GM23338 (cell line): ENCODE data around the gene ZNF646.

ENCODE experiments used
- CTCF ChIP-seq, 2 experiments: fragments of 200-600 bp in 1 of 2; sonication (generic) in 1 of 2; conservative IDR thresholded peaks; 2 replicates each; pipeline versions ENCODE4 v1.5.1 to v1.6.1; 2016 to 2017; ENCODE audit warnings: antibody characterized with exemption in 2 of 2, low read depth in 2 of 2, mild to moderate bottlenecking in 2 of 2, moderate library complexity in 1 of 2
- EZH2 ChIP-seq: fragments of 200-600 bp; sonication (generic); IDR thresholded peaks from one replicate; pipeline ENCODE4 v1.8.0; 2017; ENCODE audit warnings: antibody characterized with exemption, mild to moderate bottlenecking, low read depth; ENCODE audit not compliant: unreplicated experiment
- EZH2phosphoT487 ChIP-seq: fragments of 200-600 bp; sonication (generic); IDR thresholded peaks from one replicate; pipeline ENCODE4 v1.8.1; 2018; ENCODE audit warnings: antibody characterized with exemption; ENCODE audit not compliant: unreplicated experiment
- JUNB ChIP-seq: IDR thresholded peaks from one replicate; pipeline ENCODE4 v1.6.1; 2016; ENCODE audit warnings: antibody characterized with exemption; ENCODE audit not compliant: unreplicated experiment
- POLR2AphosphoS5 ChIP-seq: IDR thresholded peaks from 2 replicates; pipeline ENCODE4 v1.6.1; 2016; ENCODE audit warnings: antibody characterized with exemption, low read depth
- REST ChIP-seq: IDR thresholded peaks from one replicate; pipeline ENCODE4 v1.6.1; 2018; ENCODE audit warnings: antibody characterized with exemption; ENCODE audit not compliant: unreplicated experiment
- ZNF114 ChIP-seq: fragments of 250-450 bp; sonication (Bioruptor Pico); IDR thresholded peaks from 2 replicates; pipeline ENCODE4 v1.5.0; 2020; ENCODE audit warnings: mild to moderate bottlenecking, moderate library complexity

- no peak for TF ChIP-seq EZH2phosphoT487
- TF ChIP-seq CTCF (conservative IDR thresholded peaks at IDR 0.05; ENCODE audit: low read depth in 2 of 2) = no peak
- TF ChIP-seq REST = no peak
- no peak for TF ChIP-seq POLR2AphosphoS5
- no peak for TF ChIP-seq EZH2
- no peak for TF ChIP-seq ZNF114 (CRISPR knock-in tag)
- TF ChIP-seq JUNB = no peak
These were observed 6.7 kb downstream of the ZNF646 start for GRCh38 chr16:31080756-31081419.
